ENCODE data around the gene RIIAD1. TPM values are rescaled to one million over a fixed set of nuclear protein-coding genes. Genes with fewer than 3 reads are reported as not detected.

Gene RIIAD1
- polyA plus RNA-seq, 3 donors = not detected

- Mint-ChIP-seq H3K27ac (peak overlapping the region in 1 of 7 donors; percentile 52), H3K36me3 (no peaks in the 10 kb centered on the region), H3K9me3 (no peaks in the 10 kb centered on the region), H3K4me1 (no peaks in the 10 kb centered on the region), H3K4me3 (no peak overlapping the region), H3K27me3 (ENCODE audit: low read depth in 3 of 3) (peaks cover 20 to 30% (median 30%) of the 10 kb centered on the region in 3 donors)
- Histone ChIP-seq H2AFZ (ENCODE audit: insufficient read depth, low read depth, low read length, poor library complexity, severe bottlenecking) (no peak overlapping the region), H3K4me2 (replicated peaks; ENCODE audit: extremely low read depth, low read length, poor library complexity, severe bottlenecking) (no peak overlapping the region), H3K9me3 (replicated peaks in 1 of 2; ENCODE audit: control insufficient read depth in 1 of 2, insufficient read depth in 1 of 2, low read length in 2 of 2) (no peaks in the 10 kb centered on the region), H4K20me1 (ENCODE audit: insufficient read depth, low read length) (no peaks in the 10 kb centered on the region), H3K4me1 (ENCODE audit: control insufficient read depth in 1 of 2, insufficient read depth in 2 of 2, low read length in 2 of 2) (no peaks in the 10 kb centered on the region), H3K4me3 (replicated peaks in 1 of 3; ENCODE audit: low read depth in 2 of 3, low read length in 3 of 3) (no peak overlapping the region), H3K27me3 (ENCODE audit: control insufficient read depth in 2 of 2, insufficient read depth in 2 of 2, low read length in 2 of 2) (peaks cover 1 to 2% of the 10 kb centered on the region in 2 donors), H3K36me3 (replicated peaks in 1 of 2; ENCODE audit: control insufficient read depth in 1 of 2, insufficient read depth in 2 of 2, low read length in 2 of 2) (no peaks in the 10 kb centered on the region), H3K27ac (ENCODE audit: low read depth in 1 of 2, low read length in 2 of 2) (no peak overlapping the region), H3K9ac (ENCODE audit: insufficient read depth, low read length, poor library complexity, severe bottlenecking) (no peak overlapping the region), H3K79me2 (ENCODE audit: insufficient read depth, low read length) (no peaks in the 10 kb centered on the region)
- TF ChIP-seq, protein P1, sequence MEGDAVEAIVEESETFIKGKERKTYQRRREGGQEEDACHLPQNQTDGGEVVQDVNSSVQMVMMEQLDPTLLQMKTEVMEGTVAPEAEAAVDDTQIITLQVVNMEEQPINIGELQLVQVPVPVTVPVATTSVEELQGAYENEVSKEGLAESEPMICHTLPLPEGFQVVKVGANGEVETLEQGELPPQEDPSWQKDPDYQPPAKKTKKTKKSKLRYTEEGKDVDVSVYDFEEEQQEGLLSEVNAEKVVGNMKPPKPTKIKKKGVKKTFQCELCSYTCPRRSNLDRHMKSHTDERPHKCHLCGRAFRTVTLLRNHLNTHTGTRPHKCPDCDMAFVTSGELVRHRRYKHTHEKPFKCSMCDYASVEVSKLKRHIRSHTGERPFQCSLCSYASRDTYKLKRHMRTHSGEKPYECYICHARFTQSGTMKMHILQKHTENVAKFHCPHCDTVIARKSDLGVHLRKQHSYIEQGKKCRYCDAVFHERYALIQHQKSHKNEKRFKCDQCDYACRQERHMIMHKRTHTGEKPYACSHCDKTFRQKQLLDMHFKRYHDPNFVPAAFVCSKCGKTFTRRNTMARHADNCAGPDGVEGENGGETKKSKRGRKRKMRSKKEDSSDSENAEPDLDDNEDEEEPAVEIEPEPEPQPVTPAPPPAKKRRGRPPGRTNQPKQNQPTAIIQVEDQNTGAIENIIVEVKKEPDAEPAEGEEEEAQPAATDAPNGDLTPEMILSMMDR (IDR thresholded peaks at IDR 0.05) = no peak
- intact Hi-C loops (cut with micrococcal nuclease) = no loop called here
- DNase-seq = no peak
- WGBS (ENCODE audit: insufficient coverage) = 92% methylated on average over 6 of the region's 10 CpGs
These were observed 8.0 kb downstream of the RIIAD1 start for GRCh38 chr1:151729157-151729965.

DNA sequence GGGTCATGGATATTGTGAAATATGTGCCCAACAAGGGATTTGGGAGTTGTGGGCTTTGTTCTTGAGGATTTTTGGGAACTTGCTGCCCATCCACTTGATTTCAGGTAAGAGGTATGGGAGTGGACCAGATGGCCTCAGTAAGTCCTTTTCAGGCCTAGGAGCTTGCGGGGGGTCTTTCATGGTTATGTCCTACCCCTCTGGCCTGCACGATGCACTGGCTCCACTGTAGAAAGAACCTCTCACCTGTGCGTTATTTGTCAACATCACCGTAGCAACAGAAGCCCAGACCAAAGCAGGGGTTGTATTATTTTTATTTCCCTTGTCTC, 8.6 kb downstream of the RIIAD1 start:
- peaks cover 15 to 27% (median 26%) of the 10 kb centered on the region in 3 donors for H3K27me3 Mint-ChIP-seq (ENCODE audit: low read depth in 3 of 3)
- H3K4me3 Mint-ChIP-seq = no peak overlapping the region
- no peak for DNase-seq
- no peaks in the 10 kb centered on the region for H3K79me2 ChIP-seq (ENCODE audit: insufficient read depth, low read length)
- no peak overlapping the region for H3K27ac ChIP-seq (ENCODE audit: low read depth in 1 of 2, low read length in 2 of 2)
- H3K4me3 ChIP-seq (replicated peaks in 1 of 3; ENCODE audit: low read depth in 2 of 3, low read length in 3 of 3) = no peak overlapping the region
- no CpG with 5 or more reads among the region's 4 CpGs for WGBS (ENCODE audit: insufficient coverage)
- peaks cover 1% of the 10 kb centered on the region for H3K4me1 Mint-ChIP-seq
- no peaks in the 10 kb centered on the region for H3K27me3 ChIP-seq (ENCODE audit: control insufficient read depth in 2 of 2, insufficient read depth in 2 of 2, low read length in 2 of 2)
- no peak overlapping the region for H3K9ac ChIP-seq (ENCODE audit: insufficient read depth, low read length, poor library complexity, severe bottlenecking)
- H2AFZ ChIP-seq (ENCODE audit: insufficient read depth, low read depth, low read length, poor library complexity, severe bottlenecking) = no peak overlapping the region
- intact Hi-C loops (cut with micrococcal nuclease) = no loop called here
- H3K9me3 Mint-ChIP-seq = no peaks in the 10 kb centered on the region
- H4K20me1 ChIP-seq (ENCODE audit: insufficient read depth, low read length) = no peaks in the 10 kb centered on the region
- TF ChIP-seq, protein P1 (IDR thresholded peaks at IDR 0.05) = no peak
- no peaks in the 10 kb centered on the region for H3K36me3 Mint-ChIP-seq
- no peak overlapping the region for H3K27ac Mint-ChIP-seq
- no peaks in the 10 kb centered on the region for H3K4me1 ChIP-seq (ENCODE audit: control insufficient read depth in 1 of 2, insufficient read depth in 2 of 2, low read length in 2 of 2)
- no peak overlapping the region for H3K4me2 ChIP-seq (replicated peaks; ENCODE audit: extremely low read depth, low read length, poor library complexity, severe bottlenecking)
- no peaks in the 10 kb centered on the region for H3K9me3 ChIP-seq (replicated peaks in 1 of 2; ENCODE audit: control insufficient read depth in 1 of 2, insufficient read depth in 1 of 2, low read length in 2 of 2)
- H3K36me3 ChIP-seq (replicated peaks in 1 of 2; ENCODE audit: control insufficient read depth in 1 of 2, insufficient read depth in 2 of 2, low read length in 2 of 2) = no peaks in the 10 kb centered on the region

All from CD14-positive monocyte (primary cell).